Measurements from ENCODE around the gene CMAS. TPM values are rescaled to one million over a fixed set of nuclear protein-coding genes. Genes with fewer than 3 reads are reported as not detected.

Gene CMAS
- total and polyA plus RNA-seq, 2 experiments from 2014 or later, result 61.2 to 118 TPM

- no peak for ATAC-seq
- Mint-ChIP-seq H3K4me1 (peaks cover 13% of the 10 kb centered on the region), H3K27me3 (ENCODE audit: insufficient read depth, low read depth, poor library complexity) (peaks cover 4% of the 10 kb centered on the region), H3K9me3 (no peaks in the 10 kb centered on the region; the same call in 2 of the 3 replicates), H3K36me3 (ENCODE audit: low read depth) (no peaks in the 10 kb centered on the region; the same call in 2 of the 3 replicates), H3K4me3 (no peak overlapping the region), H3K27ac (no peak overlapping the region)
- H3K4me1 ChIP-seq (ENCODE audit: insufficient read depth), result no peaks in the 10 kb centered on the region
- H3K79me2 ChIP-seq (replicated peaks; ENCODE audit: insufficient read depth), result no peaks in the 10 kb centered on the region
- H4K20me1 ChIP-seq (replicated peaks; ENCODE audit: insufficient read depth), result no peaks in the 10 kb centered on the region
- no peaks in the 10 kb centered on the region for H3F3A ChIP-seq (replicated peaks; ENCODE audit: low read depth)
- H2AFZ ChIP-seq, result no peak overlapping the region
- no peak for TF ChIP-seq ZNF331 (CRISPR knock-in tag; IDR thresholded peaks at IDR 0.05; ENCODE audit: low read depth)
- TF ChIP-seq POLR2AphosphoS5 (IDR thresholded peaks at IDR 0.05; ENCODE audit: low read depth), result no peak
- TF ChIP-seq CTCF (conservative IDR thresholded peaks at IDR 0.05; ENCODE audit: low read depth in 2 of 2), result peak; percentile 49 to 60
- no peak for TF ChIP-seq REST (IDR thresholded peaks at IDR 0.05; ENCODE audit: unreplicated experiment)
- TF ChIP-seq JUNB (IDR thresholded peaks at IDR 0.05; ENCODE audit: unreplicated experiment), result no peak
- TF ChIP-seq EZH2 (IDR thresholded peaks at IDR 0.05; ENCODE audit: low read depth, unreplicated experiment), result no peak
- H3K4me3 ChIP-seq, result no peak overlapping the region
- no peaks in the 10 kb centered on the region for H3K27me3 ChIP-seq (ENCODE audit: insufficient read depth)
- no peaks in the 10 kb centered on the region for H3K36me3 ChIP-seq (ENCODE audit: insufficient read depth)
- no peak overlapping the region for H3K4me2 ChIP-seq
- H3K9me2 ChIP-seq (ENCODE audit: insufficient read depth), result no peaks in the 10 kb centered on the region
- DNase-seq (ENCODE audit: low spot score), result peak; percentile 32
- H3K27ac ChIP-seq (ENCODE audit: low read depth), result no peak overlapping the region
Measured at GRCh38 chr12:22083167-22083566, 37.1 kb downstream of the CMAS start.

- no peak overlapping the region for H3K4me3 Mint-ChIP-seq
- Histone ChIP-seq H3K4me2 (no peak overlapping the region), H3F3A (replicated peaks; ENCODE audit: low read depth) (no peaks in the 10 kb centered on the region), H3K27me3 (ENCODE audit: insufficient read depth) (no peaks in the 10 kb centered on the region), H3K4me3 (no peak overlapping the region), H3K79me2 (replicated peaks; ENCODE audit: insufficient read depth) (no peaks in the 10 kb centered on the region), H3K4me1 (ENCODE audit: insufficient read depth) (no peaks in the 10 kb centered on the region), H3K27ac (ENCODE audit: low read depth) (no peak overlapping the region), H3K9me2 (ENCODE audit: insufficient read depth) (no peaks in the 10 kb centered on the region), H4K20me1 (replicated peaks; ENCODE audit: insufficient read depth) (no peaks in the 10 kb centered on the region; the same call in 1 of the 2 replicates), H2AFZ (no peak overlapping the region), H3K36me3 (ENCODE audit: insufficient read depth) (no peaks in the 10 kb centered on the region)
- peaks cover 16% of the 10 kb centered on the region for H3K4me1 Mint-ChIP-seq
- no peak for ATAC-seq
- DNase-seq (ENCODE audit: low spot score), result no peak
- H3K27ac Mint-ChIP-seq, result no peak overlapping the region
- H3K27me3 Mint-ChIP-seq (ENCODE audit: insufficient read depth, low read depth, poor library complexity), result peaks cover 4% of the 10 kb centered on the region
- H3K9me3 Mint-ChIP-seq, result no peaks in the 10 kb centered on the region
- H3K36me3 Mint-ChIP-seq (ENCODE audit: low read depth), result no peaks in the 10 kb centered on the region
- no peak for TF ChIP-seq NANOG (IDR thresholded peaks at IDR 0.05; ENCODE audit: borderline replicate concordance)
- no peak for TF ChIP-seq ETS1 (IDR thresholded peaks at IDR 0.05)
- TF ChIP-seq CREB1 (CRISPR knock-in tag; IDR thresholded peaks at IDR 0.05; ENCODE audit: low read depth), result no peak
- no peak for TF ChIP-seq EZH2phosphoT487 (IDR thresholded peaks at IDR 0.05; ENCODE audit: unreplicated experiment)
- no peak for TF ChIP-seq STAT1 (IDR thresholded peaks at IDR 0.05; ENCODE audit: unreplicated experiment)
- no peak for TF ChIP-seq JUNB (IDR thresholded peaks at IDR 0.05; ENCODE audit: unreplicated experiment)
- no peak for TF ChIP-seq REST (IDR thresholded peaks at IDR 0.05; ENCODE audit: unreplicated experiment)
- TF ChIP-seq ZNF114 (CRISPR knock-in tag; IDR thresholded peaks at IDR 0.05), result no peak
Measured at GRCh38 chr12:22084852-22085251, 38.8 kb downstream of the CMAS start.

Measured in GM23338 (cell line).